SHP77 treated with DMSO at 0.1 percent for 48 hours (cell line): ENCODE measurements around the gene MAT2B.

ENCODE experiments used
- DNase-seq: peaks from one replicate; lab custom pipeline; 2025; lab: John Stamatoyannopoulos, UW

MAT2B gene

DNA sequence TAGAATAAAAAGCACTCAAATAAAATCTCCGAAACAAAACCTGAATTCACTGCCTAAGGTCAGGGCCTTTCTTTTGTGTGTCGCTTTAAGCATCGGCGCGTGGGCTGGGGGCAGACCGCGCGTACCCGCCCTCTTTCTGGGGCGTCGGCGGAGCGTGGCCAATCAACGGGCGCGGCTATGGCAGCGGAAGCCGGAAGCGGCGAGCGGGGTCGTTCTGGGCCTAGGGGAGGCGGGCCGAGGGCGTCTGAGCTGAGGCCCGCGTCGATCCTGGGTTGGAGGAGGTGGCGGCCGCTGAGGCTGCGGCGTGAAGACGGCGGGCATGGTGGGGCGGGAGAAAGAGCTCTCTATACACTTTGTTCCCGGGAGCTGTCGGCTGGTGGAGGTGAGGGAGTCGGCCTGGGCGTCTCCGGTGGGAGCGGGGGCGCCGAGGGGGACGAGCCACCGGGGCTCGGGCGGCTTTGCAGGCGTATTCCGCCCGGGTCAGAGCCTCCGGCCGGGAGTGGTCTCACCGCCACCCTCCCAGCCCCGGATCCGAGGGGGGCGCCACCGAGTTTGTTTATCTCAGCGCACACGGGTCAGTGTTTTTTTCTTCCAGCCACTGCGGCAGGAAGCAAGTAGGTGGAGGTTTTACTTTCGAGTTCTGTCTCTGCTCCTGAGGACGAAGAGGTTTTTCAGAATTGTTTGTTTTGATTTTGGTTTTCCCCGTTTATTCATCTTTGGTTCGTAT is at the start of gene MAT2B:
MAT2B (plus strand) TSS at position 252 of the 727 bp plus-strand sequence; CDS start at position 320, 68 bp downstream.
- DNase-seq, result peak; percentile 74

DNA sequence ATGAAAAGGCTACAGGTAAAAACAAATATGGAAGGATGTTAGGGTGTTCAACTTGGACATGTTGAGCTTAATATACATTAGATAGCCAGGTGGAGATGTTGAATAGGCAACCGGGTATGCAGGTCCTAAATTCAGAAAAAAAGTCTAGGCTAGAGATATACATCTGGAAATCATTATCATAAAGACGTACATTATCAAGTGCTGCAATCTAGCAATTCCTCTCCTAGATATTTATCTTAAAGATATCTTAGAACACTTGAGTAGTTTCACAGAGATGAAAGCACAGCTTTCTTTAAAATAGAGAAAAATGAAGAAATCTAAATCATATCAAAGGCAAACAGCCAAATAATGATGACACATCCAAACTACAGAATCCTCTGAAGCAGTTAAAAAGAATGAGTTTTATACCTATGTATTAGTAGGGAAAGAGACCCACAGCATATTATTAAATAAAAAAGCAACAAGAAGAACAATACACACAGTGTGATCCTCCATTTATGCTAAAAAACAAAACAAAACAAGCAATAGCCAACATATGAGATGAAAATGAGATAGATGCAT is 49.3 kb upstream of the MAT2B start:
- DNase-seq, result no peak

DNA sequence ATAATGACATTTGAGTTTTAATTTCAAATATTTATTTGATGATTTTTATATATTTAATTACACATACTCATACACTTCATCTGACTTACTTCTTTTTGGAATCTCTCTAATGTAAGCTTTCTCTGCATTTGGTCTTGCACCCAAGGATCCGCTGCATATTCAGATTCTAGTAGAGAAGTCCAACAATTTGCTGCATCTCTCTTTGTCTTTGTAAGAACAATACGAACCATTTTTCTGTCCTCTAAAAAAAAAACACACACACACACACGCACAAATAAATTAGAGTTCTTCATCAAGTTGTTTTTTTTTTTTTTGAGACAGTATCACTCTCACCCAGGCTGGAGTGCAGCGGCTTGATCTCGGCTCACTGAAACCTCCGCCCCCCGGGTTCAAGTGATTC is 48.6 kb upstream of the MAT2B start:
- DNase-seq, result no peak

DNA sequence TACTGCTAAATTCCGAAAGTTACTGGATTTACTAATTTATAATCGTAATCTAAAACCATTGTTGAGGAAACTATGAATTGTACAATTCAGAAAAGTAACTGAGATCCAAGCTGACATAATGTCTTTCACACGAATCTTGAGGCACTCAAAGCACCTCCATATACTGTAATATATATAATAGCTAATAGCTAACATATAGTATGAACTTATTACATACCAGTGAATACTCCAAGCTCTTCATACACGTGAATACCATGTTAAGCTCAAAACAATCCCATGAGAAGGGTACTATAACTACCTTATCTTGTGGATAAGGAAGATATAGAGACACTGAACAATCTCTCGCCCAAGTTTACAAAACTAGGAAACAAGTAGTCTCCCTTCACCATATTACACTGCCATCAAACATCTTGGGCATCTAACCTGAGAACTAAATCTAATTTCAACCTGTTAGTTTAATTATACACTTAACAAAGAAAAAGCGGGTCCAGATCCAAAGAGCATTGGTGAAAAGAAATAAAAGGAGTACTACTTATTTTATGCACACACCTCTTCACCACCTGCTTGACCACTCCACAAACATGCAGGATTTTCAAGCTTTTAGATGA is 46.5 kb upstream of the MAT2B start:
- DNase-seq, result no peak

DNA sequence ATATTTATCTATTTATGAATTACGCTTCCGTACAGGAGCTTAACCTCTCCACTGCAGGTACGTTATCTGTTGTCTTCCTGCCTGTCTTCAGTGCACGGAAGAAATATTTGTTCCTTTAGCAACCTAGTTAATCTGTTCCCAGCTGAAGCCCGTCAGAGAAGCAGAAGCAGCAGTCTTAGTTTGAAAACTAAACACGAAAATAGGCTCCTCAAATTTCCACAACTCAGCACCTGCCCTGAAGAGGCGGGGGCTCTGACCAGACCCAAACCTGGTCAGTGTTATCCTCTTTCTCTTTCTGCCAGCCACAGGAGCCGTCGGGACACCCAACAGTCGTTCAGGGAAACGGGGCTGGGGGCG is 46.0 kb upstream of the MAT2B start:
- DNase-seq, result no peak

DNA sequence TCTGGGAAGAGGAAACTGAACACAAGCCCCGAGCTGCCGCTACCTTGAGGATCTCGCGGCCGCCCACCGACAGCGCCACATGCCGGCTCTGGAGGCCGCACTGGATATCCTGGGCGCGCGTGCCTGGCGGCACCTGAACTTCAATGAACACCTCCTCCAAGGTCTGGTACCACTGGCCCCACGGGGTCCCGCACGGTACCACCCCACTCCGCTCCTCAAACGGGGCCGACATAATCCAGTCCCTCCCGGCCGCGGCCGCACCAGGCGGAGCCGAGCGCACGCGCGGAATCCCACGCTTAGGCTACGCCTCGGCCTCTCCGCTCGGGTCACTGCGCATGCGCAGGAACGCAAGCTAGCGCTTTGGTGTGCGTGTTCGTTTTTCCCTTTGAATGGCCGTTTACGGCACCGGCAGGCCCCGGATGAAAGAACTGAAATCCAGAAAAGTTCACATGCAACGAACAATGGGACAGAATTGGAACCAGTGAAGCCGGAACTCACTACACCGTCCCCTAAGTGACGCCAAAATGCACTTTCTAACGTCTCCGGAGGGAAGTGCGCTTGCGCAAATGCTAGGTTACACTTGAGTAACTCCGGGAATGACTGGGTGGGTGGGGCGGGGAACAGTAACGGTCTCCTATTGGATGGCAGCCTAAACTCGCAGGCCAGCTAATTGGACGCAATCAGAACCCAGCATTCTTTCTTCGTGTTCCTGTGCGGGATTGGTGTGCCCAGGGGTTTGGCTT is 45.4 kb upstream of the MAT2B start, which contains the start of gene NUDCD2:
NUDCD2 (minus strand) TSS at position 284 of the 743 bp plus-strand sequence; CDS start at position 232, 52 bp downstream.
- DNase-seq, result peak; percentile 93

DNA sequence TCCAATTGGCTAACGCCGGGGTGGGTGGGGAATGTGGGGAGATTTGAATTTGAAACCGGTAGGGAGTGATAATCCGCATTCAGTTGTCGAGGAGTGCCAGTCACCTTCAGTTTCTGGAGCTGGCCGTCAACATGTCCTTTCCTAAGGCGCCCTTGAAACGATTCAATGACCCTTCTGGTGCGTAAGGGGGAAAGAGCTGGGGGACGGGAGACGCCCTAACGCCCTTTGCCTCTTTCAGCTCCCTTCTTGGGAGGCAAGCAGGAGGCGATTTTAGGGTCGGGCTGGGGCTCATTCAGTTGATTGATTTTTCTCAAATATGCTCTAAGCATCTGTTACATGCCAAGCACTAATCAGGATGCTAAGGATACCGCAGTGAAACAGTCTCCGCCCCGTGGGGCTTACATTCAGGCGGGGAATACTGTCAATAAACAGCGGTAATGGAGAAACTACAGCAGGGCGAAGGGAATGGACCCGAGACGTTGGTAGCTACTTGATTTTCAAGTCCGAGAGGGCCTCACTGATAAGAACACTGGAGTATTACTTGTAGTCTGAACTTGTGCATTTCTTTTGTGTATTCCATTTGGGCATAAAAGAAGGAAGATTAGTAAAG is 44.8 kb upstream of the MAT2B start, which contains the start of gene HMMR:
HMMR (plus strand) TSS at position 71 of the 610 bp plus-strand sequence; CDS start at position 132, 61 bp downstream.
- no peak for DNase-seq

DNA sequence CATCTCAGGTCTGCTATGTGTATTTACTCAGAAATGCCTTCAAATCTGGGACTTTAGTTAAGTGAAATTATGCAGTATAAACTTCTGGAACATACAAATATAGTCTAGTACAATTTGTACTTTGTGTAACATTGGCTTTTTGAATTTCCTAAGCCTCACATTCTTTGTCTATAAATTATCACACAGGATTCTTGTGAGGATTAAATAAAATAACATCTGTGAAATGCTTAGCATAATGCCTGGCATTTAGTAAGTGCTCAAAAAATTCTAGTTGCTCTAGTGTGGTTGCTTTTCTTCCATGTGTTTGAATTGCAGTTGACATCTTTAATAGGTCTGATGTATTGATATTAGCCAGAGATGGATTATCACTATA is 42.4 kb upstream of the MAT2B start:
- no peak for DNase-seq

DNA sequence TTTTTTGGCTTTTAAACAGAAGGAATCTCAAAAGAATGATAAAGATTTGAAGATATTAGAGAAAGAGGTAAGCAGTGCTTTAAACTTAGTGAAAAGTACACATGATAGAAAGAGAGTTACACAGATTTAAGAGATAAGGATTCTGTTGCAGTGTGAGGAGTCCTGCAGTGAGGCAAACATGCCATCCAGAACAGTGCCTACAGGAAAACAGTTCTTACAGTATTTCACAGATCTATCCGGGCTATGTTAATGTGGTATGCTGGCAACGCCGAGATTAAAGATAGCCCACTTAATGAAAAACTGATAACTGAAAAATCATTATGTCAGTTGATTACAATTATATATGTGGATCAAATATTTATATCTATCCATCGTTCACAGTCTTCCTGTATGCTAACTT is 37.7 kb upstream of the MAT2B start:
- DNase-seq, result no peak

DNA sequence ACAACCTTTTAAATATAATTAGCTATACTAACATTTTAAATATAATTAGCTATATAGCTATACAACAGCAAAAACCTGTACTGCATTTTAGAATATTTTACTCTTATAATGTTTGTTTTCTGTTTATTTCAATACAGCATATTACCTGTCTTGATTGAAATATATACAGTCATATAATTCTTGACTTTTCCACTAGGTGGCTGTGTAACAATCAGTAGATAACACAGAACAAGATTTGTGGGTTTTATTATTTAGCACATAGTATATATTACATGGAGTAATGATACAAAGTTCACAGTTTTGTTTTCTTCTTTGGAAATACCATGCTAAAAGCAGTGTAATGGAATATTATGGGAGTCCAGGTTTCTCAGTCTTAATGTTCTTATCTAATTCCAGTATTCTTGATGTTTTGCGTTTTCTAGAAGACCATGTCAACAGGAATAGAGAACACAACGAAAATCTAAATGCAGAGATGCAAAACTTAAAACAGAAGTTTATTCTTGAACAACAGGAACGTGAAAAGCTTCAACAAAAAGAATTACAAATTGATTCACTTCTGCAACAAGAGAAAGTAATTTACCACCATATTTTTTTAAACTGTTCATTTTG is 31.7 kb upstream of the MAT2B start:
- no peak for DNase-seq

DNA sequence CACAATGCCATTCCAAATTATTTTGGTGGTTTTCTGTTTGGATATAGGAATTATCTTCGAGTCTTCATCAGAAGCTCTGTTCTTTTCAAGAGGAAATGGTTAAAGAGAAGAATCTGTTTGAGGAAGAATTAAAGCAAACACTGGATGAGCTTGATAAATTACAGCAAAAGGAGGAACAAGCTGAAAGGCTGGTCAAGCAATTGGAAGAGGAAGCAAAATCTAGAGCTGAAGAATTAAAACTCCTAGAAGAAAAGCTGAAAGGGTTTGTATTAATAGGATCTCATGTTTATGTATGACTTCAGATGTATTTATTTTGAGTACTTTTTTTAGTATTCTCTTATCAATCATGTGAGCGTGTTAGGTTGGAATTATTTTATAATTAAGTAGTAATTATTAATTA is 30.0 kb upstream of the MAT2B start:
- DNase-seq, result no peak

DNA sequence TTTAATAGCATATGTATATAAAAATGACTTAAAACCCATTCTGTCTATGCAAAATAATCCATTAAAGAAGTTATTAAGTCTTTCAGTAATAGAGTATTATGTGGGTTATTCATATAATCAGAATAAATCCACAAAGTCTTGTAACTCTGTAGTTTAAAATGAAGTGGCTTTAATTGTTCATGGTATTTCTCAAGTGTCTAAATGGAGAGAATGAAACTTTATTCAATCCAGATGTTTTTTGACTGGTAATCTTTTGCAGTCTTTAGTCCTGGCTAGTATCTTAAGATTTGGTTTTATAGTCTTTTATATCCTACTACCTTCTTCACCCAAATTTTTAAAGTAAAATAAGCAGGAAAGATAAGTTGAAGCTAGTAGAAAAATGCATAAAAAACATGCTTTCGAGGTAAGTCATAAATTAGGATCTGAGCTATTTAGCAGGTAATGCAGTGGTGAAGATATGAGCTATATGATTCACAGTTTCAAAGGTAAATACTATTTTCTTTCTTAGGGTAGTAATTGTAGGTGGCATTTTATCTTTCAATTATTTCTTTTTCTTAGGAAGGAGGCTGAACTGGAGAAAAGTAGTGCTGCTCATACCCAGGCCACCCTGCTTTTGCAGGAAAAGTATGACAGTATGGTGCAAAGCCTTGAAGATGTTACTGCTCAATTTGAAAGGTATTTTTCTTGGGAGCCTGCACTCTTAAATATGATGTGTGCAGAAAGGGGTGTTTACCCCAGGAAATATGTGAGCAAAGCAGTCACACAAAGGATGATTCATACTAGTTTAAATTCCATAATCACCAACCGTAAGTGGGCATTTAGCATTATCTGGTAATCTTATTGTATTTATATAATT is 27.1 kb upstream of the MAT2B start:
- DNase-seq, result no peak

DNA sequence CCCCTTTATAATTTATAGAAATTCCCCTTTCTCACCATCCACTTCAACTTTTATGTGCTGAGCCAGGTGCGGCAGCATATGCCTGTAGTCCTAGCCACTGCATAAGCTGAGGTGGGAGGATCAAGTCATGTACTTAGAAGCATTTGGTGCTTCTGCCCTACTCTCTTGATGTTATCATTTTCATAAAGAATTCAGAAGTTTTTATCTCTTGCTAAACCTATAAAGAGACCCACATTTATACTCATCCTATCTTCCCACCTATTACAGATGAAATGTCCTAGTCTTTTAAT is 26.5 kb upstream of the MAT2B start:
- no peak for DNase-seq

DNA sequence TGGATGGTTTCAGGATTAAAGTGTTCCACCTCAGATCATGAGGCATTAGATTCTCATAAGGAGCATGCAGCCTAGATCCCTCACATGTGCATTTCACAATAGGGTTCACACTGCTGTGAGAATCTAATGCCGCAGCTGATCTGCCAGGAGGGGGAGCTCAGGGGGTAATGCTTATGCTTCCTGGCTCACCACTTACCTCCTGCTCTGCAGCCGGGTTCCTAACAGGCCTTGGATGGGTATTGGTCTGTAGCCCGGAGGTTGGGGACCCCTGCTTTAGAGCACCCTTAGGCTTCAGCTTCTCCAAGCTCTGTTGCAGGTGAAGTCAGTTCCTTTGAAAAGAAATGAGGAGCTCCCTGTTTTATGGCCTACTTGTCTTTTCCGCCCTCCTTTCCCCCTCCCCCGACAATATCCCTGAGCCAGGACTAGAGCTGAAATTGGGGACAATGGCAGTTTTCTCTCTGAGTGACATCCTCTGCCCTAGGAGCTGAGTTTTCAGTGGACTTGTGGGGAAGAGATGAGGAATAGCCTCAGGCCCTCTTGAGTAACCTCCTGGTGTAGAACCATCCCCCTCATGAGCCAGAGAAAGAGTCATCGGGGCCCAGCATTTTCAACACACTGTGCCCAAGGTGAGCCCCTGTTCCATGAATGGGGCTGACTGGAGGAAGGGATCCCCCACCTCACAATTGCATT is 16.2 kb upstream of the MAT2B start:
- DNase-seq, result no peak

DNA sequence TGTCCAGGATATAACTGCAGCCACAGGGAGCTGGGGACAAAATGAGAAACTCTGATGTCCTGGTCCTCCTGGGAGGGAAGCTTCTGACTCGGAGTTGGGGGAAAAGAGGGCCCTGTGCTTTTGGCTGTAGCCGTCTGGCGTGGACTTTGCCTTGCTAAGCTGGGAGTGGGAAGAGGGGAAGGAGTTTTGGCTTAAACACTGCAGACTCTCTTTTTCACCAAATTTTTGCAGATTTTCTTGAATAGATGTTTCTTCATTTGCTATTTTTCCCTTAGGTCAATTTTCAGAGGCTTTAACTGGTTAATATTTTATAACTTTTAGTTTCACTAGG is 15.7 kb upstream of the MAT2B start:
- DNase-seq, result no peak

DNA sequence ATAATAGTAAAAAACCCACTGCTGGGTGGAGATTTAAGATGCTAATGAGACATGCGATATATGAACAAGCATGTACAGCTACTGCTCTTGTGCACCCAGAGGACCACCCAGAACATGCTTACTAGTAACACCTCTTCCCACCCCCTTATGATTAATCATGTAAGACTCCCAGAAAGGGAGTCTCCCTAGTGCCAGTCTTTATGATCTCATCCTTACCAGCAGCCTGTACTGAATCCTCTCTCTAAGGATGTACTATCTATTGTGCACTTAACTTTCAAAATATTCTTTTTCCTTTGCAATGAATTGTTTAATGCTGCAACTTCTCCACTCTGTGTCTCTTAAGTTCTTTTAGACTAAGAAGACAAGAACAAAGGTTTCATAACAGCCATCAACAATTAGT is 9.1 kb upstream of the MAT2B start:
- DNase-seq, result no peak

DNA sequence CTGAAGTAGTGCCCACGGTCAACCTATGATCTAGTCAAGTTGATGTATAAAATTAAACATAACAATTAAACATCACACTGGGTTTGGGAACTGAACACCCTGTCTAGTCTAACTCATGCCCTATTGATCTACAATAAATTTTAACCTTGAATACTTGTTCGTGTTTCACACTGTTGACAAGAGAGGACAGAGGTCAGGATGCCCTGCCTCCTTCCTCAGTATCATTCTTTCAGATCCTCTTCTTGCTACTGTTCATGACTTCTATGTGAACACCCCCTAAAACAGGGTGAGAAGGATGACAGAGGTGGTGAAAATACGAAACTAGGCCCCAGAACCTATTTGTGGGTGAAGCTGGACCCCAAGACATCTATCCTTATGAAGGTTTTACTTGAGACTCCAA is 8.1 kb upstream of the MAT2B start:
- DNase-seq, result no peak

DNA sequence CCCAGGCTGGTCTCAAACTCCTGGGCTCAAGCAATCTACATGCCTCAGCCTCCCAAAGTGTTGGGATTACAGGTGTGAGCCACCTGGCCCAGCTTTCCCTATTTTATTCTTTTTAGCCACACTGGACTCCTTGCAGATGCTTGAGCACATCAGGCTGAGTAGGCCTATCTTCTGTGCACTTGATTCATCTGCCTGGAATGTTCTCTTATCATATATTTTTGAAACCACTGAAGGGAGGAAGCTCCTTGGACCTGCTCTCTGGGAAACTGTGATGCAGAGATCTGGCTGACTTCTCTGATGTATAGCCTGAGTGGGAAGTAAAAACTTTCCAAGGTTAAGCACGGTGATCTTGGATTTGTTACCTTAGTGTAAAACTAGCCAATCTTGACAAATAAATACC is 6.5 kb upstream of the MAT2B start:
- DNase-seq, result no peak

DNA sequence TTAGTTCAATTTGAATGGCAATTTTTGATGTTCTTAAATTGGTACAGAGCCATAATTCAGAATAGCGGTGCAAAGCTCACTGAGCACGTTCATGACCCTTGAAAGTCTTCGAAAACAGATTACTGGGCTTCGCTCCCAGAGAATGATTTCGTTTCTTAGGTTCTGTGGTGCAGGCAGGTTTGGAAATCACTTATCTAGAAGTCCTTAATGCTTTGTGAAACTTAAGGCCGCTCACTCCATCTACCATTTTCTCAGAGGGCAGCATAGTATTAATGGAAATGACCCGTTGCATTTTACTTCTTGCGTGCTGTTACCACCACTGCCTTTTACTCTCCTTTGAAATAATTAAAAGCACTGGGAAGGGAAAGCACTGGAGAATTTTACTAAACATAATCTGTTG is 2.9 kb upstream of the MAT2B start:
- DNase-seq, result no peak
